Measurements from ENCODE around the gene PCNA.

GRCh38 chr20:5085380-5085779 lies 34.4 kb downstream of the PCNA start:
- no peak for TF ChIP-seq CTCF (optimal IDR thresholded peaks at IDR 0.05 in 1 of 3, IDR thresholded peaks at IDR 0.05 in 1 of 3, conservative IDR thresholded peaks at IDR 0.05 in 1 of 3; ENCODE audit: extremely low read depth in 1 of 3, insufficient read depth in 2 of 3, low read length in 3 of 3)
- TF ChIP-seq EZH2 (IDR thresholded peaks at IDR 0.05; ENCODE audit: low read length): no peak

All from keratinocyte (primary cell).